ENCODE results near the gene SUSD3.

SUSD3 gene

GRCh38 chr9:93127395-93127911 lies 69.0 kb downstream of the SUSD3 start:
- DNase-seq: no peak

GRCh38 chr9:93128011-93128714 lies 69.7 kb downstream of the SUSD3 start:
- DNase-seq: no peak

DNA sequence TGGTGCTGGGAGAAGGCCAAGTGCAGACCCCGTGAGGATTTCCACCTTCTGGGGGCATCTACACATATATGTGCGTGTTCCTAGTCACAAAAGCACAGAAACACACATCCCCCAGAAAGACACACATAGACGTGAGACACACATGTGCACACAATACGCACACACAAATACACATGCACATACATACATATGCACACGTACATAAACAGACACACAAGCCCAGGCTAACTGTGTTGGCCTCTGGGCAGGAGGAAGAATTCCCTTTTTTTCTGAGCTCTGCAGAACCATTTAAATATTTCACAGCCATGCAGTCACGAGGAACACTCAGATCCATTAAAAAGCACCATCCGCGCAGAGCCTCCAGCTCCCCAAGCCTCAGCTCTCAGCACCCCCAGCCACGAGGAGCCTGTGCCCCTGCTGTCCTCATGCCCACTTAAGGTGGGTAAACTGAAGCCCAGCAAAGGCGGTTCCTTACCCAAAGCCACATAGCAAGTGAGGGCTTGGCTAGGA lies 70.3 kb downstream of the SUSD3 start:
- no peak for DNase-seq

DNA sequence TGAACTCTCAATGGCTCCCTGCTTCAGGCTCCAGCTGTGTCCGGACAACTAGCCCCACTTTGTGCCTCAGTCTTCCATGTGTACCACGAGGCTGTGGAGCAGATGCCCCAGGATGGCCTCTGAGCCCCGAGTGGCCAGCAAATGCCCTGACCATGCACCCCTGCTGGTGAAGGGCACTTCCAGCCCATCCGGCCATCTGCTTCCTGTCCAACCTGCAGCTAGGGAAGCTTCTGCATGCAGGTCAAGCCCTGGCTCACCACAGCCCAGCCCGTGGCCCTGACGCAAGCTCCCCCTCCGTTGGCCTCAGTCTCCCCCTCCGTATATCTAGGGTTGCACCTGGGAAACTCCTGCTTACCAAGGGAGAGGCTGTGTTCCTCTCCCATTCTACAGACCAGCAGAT lies 70.8 kb downstream of the SUSD3 start:
- DNase-seq: no peak

DNA sequence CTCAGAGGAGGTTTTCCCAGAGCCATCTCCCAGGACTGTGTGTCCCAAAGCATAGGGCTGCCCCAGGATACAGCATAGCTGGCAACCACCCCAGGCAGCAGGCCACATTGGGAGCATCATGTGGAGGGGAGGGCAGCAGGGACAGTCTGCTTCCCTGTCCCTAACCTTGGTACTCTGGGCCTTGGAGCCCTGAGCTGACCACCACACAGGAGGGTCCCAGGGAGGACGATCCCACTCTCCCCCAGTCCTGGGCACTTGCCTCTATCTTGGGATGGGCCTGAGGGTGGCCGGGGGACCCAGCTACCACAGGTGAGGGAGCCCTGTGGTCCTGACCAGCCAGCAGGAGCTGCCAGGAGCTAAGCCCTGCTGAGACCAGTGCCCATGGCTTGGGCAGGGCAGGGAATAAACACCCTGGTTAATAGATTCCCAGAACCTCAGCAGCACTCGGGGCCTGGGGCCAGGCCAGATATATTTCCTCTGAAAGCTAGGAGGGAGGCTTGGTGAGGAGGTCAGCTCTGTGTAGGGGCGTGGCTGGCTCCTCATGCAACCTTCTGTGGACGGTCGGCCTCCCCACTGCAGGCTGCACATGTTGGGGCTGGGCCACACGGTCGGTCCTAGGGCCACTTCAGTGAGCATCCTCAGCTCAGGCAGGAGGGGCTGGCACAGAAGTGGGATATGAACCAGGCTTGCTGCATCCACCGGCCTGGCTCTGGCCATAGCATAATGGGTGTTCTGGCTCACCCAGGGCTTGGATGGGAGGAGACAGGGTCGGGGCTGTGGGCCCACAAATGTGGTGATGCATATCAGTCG lies 71.4 kb downstream of the SUSD3 start:
- no peak for DNase-seq

DNA sequence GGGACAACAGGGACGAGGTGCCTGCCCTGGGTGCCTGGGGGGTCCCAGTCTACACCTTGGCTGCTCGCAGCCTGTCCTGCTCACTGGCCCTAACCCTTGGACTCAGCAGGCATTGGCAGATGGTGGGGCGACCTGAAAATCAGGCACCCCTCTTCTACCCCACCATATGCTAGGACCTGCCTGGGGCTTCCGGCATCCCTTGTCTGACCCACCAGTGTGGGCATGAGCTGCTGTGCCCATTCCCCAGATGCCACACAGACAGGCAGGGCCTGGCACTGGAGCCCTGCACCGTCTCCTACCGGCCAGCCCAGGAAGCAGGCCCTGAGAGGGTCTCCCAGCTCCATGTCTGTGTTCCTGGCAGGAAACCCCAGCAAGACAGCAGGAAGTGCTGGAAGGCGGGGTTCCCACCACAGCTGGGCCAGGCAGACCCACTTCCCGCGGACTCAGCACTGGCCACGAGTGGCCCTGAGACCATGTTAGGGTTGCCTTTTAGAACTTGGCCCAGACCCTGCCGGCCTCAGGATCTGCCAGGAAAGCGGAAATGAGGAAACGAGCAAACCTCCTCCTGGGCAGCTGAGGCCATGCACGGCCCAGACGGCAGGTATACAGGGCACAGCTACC lies 72.5 kb downstream of the SUSD3 start:
- no peak for DNase-seq

GRCh38 chr9:93131599-93132286 lies 73.2 kb downstream of the SUSD3 start:
- DNase-seq: no peak

DNA sequence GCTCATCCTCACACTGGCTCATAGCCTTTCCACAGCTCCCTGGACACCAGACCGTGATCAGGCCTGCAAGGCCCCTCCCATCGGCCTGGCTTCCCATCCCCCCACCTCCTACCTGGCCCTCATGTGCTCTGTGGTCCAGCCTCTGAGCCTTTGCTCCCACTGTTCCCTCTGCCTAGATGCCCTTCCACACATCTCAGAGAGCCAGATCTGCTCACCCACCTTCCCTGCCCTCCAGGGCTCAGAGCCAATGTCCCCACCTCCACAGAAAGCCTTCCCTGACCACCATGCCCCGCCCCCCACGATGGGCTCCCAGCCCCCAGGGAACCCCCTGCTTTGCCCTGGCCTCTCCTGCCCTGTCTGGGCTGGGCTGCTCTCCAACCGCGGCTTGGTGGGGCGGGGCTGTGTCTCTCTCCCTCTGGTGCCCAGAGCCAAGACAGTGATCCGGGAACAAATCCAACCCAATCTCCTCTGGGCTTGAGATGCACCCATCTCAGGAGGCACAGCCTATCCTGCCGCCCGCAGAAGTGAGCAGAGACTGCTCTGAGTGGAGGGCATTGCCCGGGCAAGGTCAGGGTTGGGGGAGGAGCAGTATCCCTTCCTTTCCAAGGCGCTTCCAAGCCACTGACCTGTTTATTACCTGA lies 73.9 kb downstream of the SUSD3 start:
- DNase-seq: no peak

DNA sequence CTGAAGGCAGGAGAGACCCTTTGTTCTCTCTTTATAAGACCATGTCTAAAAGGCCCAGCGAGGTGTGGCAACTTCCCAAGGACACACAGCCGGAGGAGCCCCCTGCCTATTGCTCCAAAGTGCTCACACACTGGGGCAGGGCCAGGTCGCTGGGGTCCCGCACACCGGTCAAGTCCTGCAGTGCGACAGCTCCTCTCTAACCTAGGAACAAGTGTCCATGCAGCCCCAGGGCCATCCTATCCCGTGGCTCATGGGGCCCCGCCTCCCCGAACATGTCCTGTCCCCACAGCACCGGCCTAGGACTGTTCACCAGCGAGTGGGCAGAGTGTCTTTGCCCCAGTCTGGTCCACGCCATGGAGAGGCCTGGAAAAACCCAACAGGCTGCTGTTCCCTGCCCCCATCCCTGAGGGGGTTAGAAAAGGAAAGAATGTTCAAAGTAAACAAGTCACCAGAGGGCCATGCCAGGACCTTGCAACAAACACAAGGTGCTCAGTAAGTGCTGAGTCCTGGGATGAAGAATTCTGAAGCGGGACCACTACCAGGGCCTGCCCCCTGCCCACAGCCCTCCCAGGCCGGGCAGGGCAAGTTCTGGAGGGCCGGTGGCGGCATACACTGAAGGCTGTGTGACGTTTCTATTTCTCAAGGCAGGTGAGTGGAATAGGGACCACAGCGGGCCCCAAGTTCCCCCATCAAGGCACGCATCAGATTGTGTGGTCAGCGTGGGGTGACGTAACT lies 74.6 kb downstream of the SUSD3 start:
- peak; percentile 73 for DNase-seq

GRCh38 chr9:93133681-93134014 lies 75.1 kb downstream of the SUSD3 start:
- no peak for DNase-seq

GRCh38 chr9:93134015-93134739 lies 75.7 kb downstream of the SUSD3 start, which contains the start of gene NINJ1:
Gene NINJ1, minus strand, starts transcription at chr9:93134251. Its CDS starts 34 bp downstream, at chr9:93134217.
- DNase-seq: peak; percentile 92
